NCI-H526 treated with DMSO at 0.1 percent for 48 hours (cell line): Measurements from ENCODE around the gene ATP2A1.
"Not testable (repeated sequence)": the region's sequence is repeated elsewhere in the genome, so short reads cannot be mapped to it uniquely, and the experiment has no call there.

Experiments
- DNase-seq: peaks from one replicate; lab custom pipeline; 2025; lab: John Stamatoyannopoulos, UW

ATP2A1 gene

GRCh38 chr16:28859326-28859725 lies 19.0 kb upstream of the ATP2A1 start:
- DNase-seq: no peak

- DNase-seq: no peak
Observed at GRCh38 chr16:28863929-28864793, 14.1 kb upstream of the ATP2A1 start.

- no peak for DNase-seq
Observed at GRCh38 chr16:28865001-28865688, 13.1 kb upstream of the ATP2A1 start.

DNA sequence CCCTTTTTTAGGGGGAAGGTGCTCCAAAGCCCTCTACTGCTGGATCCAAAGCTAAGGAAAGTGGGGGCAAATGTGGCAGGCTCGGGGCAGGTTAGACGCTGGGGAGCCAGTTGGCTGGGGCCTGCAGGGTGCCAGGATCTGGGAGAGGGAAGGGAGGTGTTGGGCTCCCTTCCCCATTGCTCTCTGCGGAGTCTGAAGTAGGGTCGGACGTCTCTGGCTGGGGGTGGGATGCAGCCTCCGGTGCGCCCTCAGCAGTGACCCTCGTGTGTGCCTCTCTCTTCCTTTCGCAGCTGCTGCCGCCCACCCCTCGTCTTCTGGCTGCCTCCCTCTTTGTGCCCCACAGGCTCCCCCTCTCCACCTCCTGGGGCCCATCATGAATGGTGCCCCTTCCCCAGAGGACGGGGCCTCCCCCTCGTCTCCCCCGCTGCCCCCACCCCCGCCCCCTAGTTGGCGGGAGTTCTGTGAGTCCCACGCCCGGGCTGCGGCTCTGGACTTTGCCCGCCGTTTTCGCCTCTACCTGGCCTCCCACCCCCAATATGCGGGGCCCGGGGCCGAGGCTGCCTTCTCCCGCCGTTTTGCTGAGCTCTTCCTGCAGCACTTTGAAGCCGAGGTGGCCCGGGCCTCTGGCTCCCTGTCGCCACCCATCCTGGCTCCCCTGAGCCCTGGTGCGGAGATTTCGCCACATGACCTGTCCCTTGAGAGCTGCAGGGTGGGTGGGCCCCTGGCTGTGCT lies 12.4 kb upstream of the ATP2A1 start:
- no peak for DNase-seq

- no peak for DNase-seq
Observed at GRCh38 chr16:28866454-28866804, 11.9 kb upstream of the ATP2A1 start.

- DNase-seq: no peak
Observed at GRCh38 chr16:28867241-28867640, 11.0 kb upstream of the ATP2A1 start.

DNA sequence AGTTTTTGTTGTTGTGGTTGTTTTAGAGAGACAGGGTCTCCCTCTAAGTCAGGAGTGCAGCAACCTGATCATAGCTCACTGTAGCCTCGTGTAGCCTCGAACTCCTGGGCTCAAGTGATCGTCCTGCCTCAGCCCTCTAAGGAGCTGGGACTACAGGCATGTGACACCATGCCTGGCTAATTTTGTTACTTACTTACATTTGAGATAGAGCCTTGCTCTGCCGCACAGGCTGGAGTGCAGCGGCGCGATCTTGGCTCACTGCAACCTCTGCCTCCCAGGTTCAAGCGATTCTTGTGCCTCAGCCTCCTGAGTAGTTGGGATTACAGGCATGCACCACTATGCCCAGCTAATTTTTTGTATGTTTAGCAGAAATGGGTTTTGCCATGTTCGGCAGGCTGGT lies 10.6 kb upstream of the ATP2A1 start:
- DNase-seq: not testable (repeated sequence)

DNA sequence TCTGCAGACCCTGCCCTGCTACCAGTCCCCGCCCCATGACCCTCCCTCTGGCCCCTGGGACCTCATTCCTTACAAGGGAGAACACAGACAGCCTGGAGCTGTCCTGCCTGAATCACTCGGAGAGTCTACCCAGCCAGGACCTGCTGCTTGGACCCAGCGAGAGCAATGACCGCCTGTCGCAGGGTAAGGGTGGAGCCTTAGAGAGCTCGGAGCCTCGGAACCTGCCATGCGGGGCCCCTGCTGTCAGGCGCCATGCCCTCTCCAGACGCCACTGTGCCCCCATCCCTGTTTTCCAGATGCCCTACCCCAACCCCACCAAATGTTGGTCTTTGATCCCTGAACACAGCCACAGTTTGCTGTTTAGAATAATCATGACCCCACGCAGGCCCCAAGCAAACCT lies 9.1 kb upstream of the ATP2A1 start:
- no peak for DNase-seq

DNA sequence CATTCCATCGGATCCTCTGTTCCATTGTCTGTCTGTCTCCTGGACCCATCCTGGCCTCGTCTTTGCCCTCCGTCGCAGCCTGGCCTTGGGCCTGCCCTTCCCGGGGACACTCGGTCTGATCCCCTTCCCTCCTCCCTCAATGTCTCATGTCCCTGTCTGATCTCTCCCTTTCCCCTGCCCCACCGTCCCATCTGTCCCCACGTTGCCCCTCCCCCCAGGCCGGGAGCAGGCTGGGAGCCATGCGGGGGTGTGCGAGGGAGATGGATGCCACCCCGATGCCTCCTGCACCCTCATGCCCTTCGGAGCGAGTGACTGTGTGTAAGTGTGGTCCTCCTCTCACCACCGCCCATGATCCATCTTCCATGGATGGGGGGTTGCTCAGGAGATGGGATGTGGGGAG lies 5.3 kb upstream of the ATP2A1 start:
- no peak for DNase-seq

DNA sequence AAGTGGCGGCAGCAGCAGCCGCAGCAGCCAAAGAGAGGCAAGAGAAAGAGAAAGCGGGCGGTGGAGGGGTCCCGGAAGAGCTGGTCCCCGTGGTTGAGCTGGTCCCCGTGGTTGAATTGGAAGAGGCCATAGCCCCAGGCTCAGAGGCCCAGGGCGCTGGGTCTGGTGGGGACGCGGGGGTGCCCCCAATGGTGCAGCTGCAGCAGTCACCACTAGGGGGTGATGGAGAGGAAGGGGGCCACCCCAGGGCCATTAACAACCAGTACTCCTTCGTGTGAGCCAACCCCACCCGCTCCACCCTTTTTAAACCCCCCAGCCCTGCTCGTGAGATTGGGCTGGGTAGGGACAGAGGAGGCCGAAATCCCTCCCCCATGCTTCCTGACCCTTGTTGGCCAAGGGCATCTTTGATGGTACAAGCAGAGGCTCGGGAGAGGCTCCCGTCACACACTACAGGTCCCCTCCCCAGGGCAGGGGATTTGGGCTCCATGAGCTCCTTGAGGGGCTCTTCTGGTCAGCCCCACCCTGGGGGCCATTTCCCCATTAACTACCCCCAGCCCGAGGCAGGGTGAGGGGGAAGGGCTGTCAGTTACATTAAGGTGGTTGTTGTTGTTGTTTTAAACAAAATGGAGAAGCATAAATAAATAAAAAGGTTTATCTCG lies 4.6 kb upstream of the ATP2A1 start:
- DNase-seq: no peak

DNA sequence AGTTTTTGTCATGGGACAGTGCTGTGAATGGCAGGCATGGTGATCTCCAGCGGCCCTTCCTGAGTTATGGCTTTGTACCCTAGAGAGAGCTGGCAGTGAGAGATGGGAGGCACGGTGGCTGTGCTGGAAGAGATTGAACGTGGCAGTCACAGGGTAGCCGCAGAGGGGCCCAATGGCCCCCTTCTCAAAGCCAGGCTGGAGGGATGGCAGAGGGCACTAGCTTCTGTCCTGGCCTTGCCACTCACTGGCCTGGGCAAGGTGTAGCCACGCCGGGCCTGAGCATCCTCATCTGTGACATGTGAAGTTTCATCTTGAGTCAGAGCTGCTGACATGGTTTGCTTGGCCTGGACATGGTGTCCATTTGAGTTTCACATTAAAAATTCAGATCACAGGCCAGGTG lies 3.9 kb upstream of the ATP2A1 start:
- no peak for DNase-seq

DNA sequence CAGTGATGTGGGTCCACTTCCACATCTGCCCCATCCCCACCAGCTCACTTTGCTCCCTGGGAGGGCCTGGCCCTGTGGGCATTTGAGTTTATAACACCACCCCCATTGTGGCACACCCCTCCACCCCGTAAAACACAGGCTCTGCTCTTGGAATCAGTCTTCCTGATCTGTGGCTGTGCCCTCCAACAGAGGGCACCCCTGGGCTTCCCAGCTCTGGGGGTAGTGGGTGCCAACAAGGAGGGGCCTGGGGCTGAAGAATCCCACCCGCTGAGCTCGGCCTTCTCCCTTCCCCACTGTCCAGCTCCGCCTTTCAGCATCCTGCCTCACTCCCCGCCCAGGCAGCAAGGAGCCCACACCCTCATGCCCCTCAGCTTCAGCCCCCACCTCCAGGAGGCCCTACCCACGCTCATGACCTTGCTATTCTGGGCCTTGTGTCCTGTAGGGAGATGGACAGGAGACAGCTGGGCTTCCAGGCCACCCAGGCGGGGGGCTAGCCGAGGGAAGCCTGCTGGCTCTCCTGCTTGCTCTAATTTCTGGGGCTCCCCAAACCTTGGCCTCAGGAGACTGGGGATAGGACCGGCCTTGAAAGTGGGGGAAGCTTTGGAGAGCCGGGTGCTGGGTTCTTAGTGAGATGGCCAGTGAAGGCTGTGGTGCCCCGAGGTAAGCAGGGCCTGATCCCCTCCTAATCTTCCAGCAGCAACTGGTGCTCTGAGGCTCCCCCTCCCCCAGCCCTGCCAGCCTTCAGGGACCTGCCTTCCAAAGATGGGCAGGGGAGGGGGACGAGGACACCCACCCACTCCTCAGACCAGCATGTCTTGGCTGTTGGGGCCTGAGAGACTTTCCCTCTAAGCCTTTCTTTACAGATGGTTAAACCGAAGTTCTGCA lies 2.9 kb upstream of the ATP2A1 start:
- DNase-seq: no peak

GRCh38 chr16:28876019-28876659 lies 2.1 kb upstream of the ATP2A1 start:
- no peak for DNase-seq

GRCh38 chr16:28876973-28877654 lies 1.2 kb upstream of the ATP2A1 start:
- no peak for DNase-seq

DNA sequence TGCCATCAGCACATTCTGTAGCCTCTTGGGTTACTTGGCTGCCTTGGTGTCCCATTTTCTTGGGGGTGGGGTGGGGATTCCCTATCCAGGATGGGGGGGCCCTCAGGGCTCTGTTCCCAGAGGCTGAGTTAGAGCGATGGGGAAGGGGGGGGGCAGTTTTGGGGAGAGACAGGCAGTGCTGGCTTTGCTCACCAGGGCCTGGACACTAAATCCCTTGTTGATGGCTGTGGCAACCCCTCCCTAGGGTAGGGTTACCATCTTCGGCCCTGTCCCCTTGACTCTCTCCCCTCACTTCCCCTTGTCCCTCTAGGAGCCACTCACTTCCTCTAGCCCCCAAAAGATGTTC lies 660 bp upstream of the ATP2A1 start:
- DNase-seq: no peak

GRCh38 chr16:28879261-28879840 lies 1.1 kb downstream of the ATP2A1 start:
- DNase-seq: no peak

DNA sequence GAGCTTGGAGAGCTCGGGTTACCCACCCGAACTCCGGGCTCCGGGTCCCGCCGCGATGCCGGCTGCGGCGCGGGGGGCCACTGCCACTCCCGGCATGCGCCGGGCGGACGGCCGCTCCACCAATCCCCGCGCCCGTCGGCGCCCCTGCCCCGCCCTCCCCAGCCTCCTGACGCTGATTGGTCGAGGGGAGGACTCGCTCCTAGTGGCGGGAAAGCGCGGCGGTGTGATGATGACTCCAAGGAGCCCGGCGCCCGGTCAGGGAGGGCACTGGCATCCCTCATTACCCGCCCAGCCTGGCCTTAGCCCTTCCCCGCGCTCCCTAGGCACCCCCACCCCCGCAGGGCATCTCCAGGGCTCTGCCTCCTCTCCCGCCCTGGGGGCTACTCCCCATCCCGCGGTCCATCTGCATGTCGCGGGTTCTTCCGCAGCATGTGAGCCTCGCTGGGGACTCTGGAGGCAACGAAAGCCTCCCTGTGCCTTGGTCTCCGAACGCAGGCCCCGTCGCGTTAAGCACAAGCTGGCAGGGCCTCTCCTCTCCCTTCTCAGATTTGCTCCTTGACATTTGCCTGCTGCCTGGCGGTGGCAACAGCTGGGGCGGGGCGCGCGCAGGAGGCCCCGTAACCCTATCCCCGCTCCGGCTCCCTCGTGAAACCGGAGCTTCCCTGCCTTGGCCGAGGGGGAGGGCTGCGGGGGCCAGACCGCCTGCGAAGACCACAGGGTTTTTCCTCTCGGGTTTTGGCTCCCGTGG lies 1.7 kb downstream of the ATP2A1 start:
- peak; percentile 63 for DNase-seq

DNA sequence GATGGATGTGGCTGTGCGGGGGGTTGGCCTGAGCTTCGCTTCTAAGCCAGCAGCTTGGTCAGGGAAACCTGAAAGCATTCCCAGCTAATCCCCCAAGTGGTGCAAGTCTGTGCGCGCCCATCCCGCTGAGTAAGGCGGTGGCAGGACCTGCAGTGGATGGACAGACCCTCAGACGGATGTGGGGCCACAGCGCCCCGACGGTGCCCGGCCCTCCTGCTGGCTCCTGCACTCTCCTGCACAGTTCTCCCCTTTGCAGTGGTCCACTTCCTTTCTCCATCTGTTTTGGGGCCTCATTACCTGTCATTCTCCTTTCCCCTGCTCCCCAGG lies 2.3 kb downstream of the ATP2A1 start:
- DNase-seq: no peak

DNA sequence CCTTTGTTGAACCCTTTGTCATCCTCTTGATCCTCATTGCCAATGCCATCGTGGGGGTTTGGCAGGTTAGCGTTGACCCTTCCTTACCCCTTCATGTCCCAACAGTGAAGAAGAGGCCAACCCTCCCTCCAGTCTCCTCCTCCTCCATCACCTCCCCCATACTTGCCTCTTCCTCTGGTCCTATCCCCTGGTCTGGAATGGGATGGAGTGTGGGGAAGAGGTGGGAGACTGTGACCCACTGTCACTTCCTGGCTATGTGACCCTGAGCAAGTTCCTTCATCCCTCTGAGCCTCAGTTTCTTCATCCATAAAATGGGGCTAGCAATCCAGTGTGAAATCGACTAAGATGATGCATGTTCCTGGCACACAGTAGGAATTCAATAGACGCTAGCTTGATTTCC lies 2.7 kb downstream of the ATP2A1 start:
- DNase-seq: no peak
